ENCODE data around the gene TTC29. TPM values are rescaled to one million over a fixed set of nuclear protein-coding genes. Genes with fewer than 3 reads are reported as not detected.
A peak's percentile ranks its signal among the peaks of the same experiment; 100 is the strongest.

The TTC29 gene
- total RNA-seq, 1 experiment from 2014 or later = not detected

DNA sequence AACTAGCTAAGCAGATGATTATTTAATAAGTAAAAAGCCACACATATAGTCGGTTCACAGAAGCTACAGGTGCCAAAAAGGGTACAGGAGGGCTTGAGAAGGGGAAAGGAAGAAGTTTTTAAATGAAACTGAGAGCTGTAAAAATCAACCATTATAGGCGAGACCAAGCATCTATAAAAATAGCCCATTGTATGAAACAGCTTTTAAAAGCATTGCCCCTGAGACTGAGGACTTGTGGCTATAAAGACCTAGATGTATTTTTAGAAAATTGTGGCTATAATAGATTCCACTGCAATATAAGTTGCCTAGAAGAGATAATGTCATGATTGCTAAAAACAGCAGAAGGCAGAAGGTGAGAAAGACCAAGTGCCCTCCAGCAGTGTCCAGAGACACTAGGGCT is 15.0 kb upstream of the TTC29 start:
- Mint-ChIP-seq H3K36me3 (ENCODE audit: insufficient read depth, unreplicated experiment) (no peaks in the 10 kb centered on the region), H3K4me1 (ENCODE audit: insufficient read depth, unreplicated experiment) (peaks cover 13% of the 10 kb centered on the region), H3K27me3 (ENCODE audit: insufficient read depth, unreplicated experiment) (peaks cover 27% of the 10 kb centered on the region), H3K9me3 (ENCODE audit: unreplicated experiment) (no peaks in the 10 kb centered on the region), H3K27ac (ENCODE audit: low read depth, unreplicated experiment) (no peak overlapping the region), H3K4me3 (ENCODE audit: unreplicated experiment) (no peak overlapping the region)
- intact Hi-C loops (cut with micrococcal nuclease) = no loop called here
- TF ChIP-seq, protein P1, sequence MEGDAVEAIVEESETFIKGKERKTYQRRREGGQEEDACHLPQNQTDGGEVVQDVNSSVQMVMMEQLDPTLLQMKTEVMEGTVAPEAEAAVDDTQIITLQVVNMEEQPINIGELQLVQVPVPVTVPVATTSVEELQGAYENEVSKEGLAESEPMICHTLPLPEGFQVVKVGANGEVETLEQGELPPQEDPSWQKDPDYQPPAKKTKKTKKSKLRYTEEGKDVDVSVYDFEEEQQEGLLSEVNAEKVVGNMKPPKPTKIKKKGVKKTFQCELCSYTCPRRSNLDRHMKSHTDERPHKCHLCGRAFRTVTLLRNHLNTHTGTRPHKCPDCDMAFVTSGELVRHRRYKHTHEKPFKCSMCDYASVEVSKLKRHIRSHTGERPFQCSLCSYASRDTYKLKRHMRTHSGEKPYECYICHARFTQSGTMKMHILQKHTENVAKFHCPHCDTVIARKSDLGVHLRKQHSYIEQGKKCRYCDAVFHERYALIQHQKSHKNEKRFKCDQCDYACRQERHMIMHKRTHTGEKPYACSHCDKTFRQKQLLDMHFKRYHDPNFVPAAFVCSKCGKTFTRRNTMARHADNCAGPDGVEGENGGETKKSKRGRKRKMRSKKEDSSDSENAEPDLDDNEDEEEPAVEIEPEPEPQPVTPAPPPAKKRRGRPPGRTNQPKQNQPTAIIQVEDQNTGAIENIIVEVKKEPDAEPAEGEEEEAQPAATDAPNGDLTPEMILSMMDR (IDR thresholded peaks at IDR 0.05; ENCODE audit: unreplicated experiment) = no peak
- CTCF ChIA-PET = interaction anchor here (0.9 kb wide), 1 partner anchor 59 kb away, joined by 5 read pairs; no protein-coding TSS in a partner anchor
- BruUV-seq (replicated peaks) = no TSS peak
- DNase-seq (ENCODE audit: unreplicated experiment) = no peak
- POLR2A ChIA-PET = interaction anchor here (0.7 kb wide), 1 partner anchor 448 kb away, joined by 3 read pairs; no protein-coding TSS in a partner anchor

DNA sequence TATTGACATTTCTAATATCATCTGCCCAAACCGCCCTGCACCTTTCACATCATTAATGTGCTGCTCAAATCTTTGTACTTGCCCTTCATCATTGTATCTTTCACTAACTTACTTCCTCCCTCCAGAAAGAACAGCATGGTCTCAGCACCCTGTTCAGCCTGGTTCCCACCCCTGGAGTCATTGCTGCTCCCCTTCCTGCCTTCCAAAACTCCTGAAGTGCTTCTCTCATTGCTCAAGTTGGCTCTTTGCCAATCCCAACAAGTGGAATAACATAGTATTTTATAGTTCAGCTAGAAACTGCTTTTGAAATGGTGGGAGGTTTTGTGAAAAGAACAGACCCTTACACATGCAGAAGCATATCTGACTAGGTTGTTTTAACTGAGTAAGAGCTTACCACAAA is 14.0 kb upstream of the TTC29 start:
- no peak overlapping the region for H3K4me3 Mint-ChIP-seq (ENCODE audit: unreplicated experiment)
- TF ChIP-seq, protein P1 (IDR thresholded peaks at IDR 0.05; ENCODE audit: unreplicated experiment) = no peak
- H3K4me1 Mint-ChIP-seq (ENCODE audit: insufficient read depth, unreplicated experiment) = peaks cover 13% of the 10 kb centered on the region
- no TSS peak for BruUV-seq (replicated peaks)
- DNase-seq (ENCODE audit: unreplicated experiment) = peak; percentile 74
- peaks cover 27% of the 10 kb centered on the region for H3K27me3 Mint-ChIP-seq (ENCODE audit: insufficient read depth, unreplicated experiment)
- H3K9me3 Mint-ChIP-seq (ENCODE audit: unreplicated experiment) = no peaks in the 10 kb centered on the region
- H3K27ac Mint-ChIP-seq (ENCODE audit: low read depth, unreplicated experiment) = no peak overlapping the region
- ChIA-PET POLR2A (interaction anchor here (1.3 kb wide), 1 partner anchor 11 kb away, joined by 4 read pairs; no protein-coding TSS in a partner anchor), CTCF (interaction anchor here (0.7 to 0.9 kb wide), 2 partner anchors 56 to 60 kb away, joined by 3 to 5 read pairs; no protein-coding TSS in a partner anchor)
- intact Hi-C loops (cut with micrococcal nuclease) = no loop called here
- no peaks in the 10 kb centered on the region for H3K36me3 Mint-ChIP-seq (ENCODE audit: insufficient read depth, unreplicated experiment)

DNA sequence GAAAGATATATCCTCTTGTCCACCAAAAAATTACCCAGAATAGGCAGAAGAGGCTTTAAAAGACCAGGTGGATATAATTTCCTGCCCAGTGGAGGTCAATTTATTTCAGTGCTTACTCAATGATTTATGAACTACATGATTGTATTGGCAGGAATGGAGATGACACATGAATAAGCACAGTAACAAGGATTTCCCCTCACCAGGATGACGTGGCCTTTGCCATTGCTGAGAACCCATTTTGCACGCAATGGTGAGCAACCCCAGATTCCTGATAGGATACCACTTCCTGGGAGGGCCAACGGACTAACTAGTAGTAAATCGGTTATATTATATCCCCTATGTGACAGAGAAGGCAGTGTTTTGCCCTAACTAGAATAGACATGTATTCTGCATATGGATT is 11.6 kb upstream of the TTC29 start:
- H3K9me3 Mint-ChIP-seq (ENCODE audit: unreplicated experiment) = no peaks in the 10 kb centered on the region
- TF ChIP-seq, protein P1 (IDR thresholded peaks at IDR 0.05; ENCODE audit: unreplicated experiment) = no peak
- H3K4me3 Mint-ChIP-seq (ENCODE audit: unreplicated experiment) = no peak overlapping the region
- ChIA-PET CTCF (no interaction called here), POLR2A (interaction anchor here (0.8 kb wide), 1 partner anchor 137 kb away, joined by 3 read pairs; no protein-coding TSS in a partner anchor)
- H3K36me3 Mint-ChIP-seq (ENCODE audit: insufficient read depth, unreplicated experiment) = no peaks in the 10 kb centered on the region
- H3K27me3 Mint-ChIP-seq (ENCODE audit: insufficient read depth, unreplicated experiment) = peaks cover 14% of the 10 kb centered on the region
- H3K4me1 Mint-ChIP-seq (ENCODE audit: insufficient read depth, unreplicated experiment) = peaks cover 13% of the 10 kb centered on the region
- peak; percentile 82 for DNase-seq (ENCODE audit: unreplicated experiment)
- BruUV-seq (replicated peaks) = no TSS peak
- intact Hi-C loops (cut with micrococcal nuclease) = no loop called here
- peak overlapping the region; percentile 57 for H3K27ac Mint-ChIP-seq (ENCODE audit: low read depth, unreplicated experiment)

DNA sequence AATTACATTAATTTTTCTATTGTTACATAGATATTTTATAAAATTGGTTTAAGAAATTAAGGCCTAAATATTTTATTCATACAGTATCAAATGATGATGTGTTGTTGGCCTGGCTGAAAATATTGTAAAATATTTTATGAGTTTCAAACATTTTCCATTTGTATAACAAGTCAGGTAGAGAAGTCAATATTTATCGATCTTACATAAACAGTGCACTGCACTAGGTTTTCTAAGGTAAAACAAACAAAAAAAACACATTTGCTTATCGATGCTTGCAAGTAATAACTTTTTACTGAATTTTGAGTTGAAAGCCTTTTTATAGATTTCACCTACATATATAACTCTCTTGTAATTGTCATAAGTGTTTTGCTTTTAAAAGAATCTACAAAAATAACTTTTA is 7.2 kb upstream of the TTC29 start:
- H3K27ac Mint-ChIP-seq (ENCODE audit: low read depth, unreplicated experiment) = no peak overlapping the region
- no peaks in the 10 kb centered on the region for H3K9me3 Mint-ChIP-seq (ENCODE audit: unreplicated experiment)
- H3K4me3 Mint-ChIP-seq (ENCODE audit: unreplicated experiment) = no peak overlapping the region
- no peak for DNase-seq (ENCODE audit: unreplicated experiment)
- H3K36me3 Mint-ChIP-seq (ENCODE audit: insufficient read depth, unreplicated experiment) = no peaks in the 10 kb centered on the region
- peaks cover 30% of the 10 kb centered on the region for H3K27me3 Mint-ChIP-seq (ENCODE audit: insufficient read depth, unreplicated experiment)
- TF ChIP-seq, protein P1 (IDR thresholded peaks at IDR 0.05; ENCODE audit: unreplicated experiment) = no peak
- ChIA-PET POLR2A (no interaction called here), CTCF (no interaction called here)
- no TSS peak for BruUV-seq (replicated peaks)
- peaks cover 6% of the 10 kb centered on the region for H3K4me1 Mint-ChIP-seq (ENCODE audit: insufficient read depth, unreplicated experiment)
- intact Hi-C loops (cut with micrococcal nuclease) = no loop called here
